Mesenchymal stem cell (in vitro differentiated cells and primary cell): ENCODE measurements around the gene NR3C2.

ENCODE experiments used
- DNase-seq: peaks from one replicate; pipeline ENCODE4 v3.0.0-alpha.2; 2013
- H2AFZ ChIP-seq: one replicate; pipeline ENCODE4 v1.6.1; 2013; ENCODE audit warnings: low read depth, mild to moderate bottlenecking, control low read depth, inconsistent platforms, low read length, moderate library complexity
- H2AK5ac ChIP-seq: 2 replicates; pipeline ENCODE4 v1.6.1; 2013; ENCODE audit warnings: low read length, moderate library complexity, mild to moderate bottlenecking, inconsistent platforms; ENCODE audit not compliant: severe bottlenecking
- H2BK120ac ChIP-seq: one replicate; pipeline ENCODE4 v1.6.1; 2013; ENCODE audit warnings: low read depth, mild to moderate bottlenecking, inconsistent platforms, low read length, moderate library complexity
- H2BK12ac ChIP-seq, 2 experiments: one replicate each; pipeline ENCODE4 v1.6.1; 2013; ENCODE audit warnings: inconsistent platforms in 2 of 2, low read length in 2 of 2, mild to moderate bottlenecking in 2 of 2, moderate library complexity in 2 of 2, control low read depth in 1 of 2
- H2BK15ac ChIP-seq: one replicate; pipeline ENCODE4 v1.6.1; 2013; ENCODE audit warnings: mild to moderate bottlenecking, low read depth, inconsistent platforms; ENCODE audit not compliant: poor library complexity, severe bottlenecking
- H2BK5ac ChIP-seq: 2 replicates; pipeline ENCODE4 v1.6.1; 2013; ENCODE audit warnings: low read depth, mild to moderate bottlenecking, low read length, control low read depth, inconsistent platforms; ENCODE audit not compliant: poor library complexity, severe bottlenecking
- H3K14ac ChIP-seq, 2 experiments: one replicate each; pipeline ENCODE4 v1.6.1; 2013; ENCODE audit warnings: inconsistent platforms in 2 of 2, low read length in 2 of 2, control low read depth in 1 of 2, mild to moderate bottlenecking in 1 of 2, moderate library complexity in 1 of 2
- H3K18ac ChIP-seq, 2 experiments: one replicate each; pipeline ENCODE4 v1.6.1; 2013; ENCODE audit warnings: inconsistent platforms in 2 of 2, low read length in 2 of 2, control low read depth in 1 of 2, low read depth in 1 of 2, mild to moderate bottlenecking in 1 of 2
- H3K23ac ChIP-seq, 2 experiments: one replicate each; pipeline ENCODE4 v1.6.1; 2013; ENCODE audit warnings: inconsistent platforms in 2 of 2, low read length in 2 of 2, mild to moderate bottlenecking in 2 of 2, moderate library complexity in 2 of 2, control low read depth in 1 of 2
- H3K27ac ChIP-seq: 2 replicates; pipeline ENCODE4 v1.5.1; 2013; ENCODE audit warnings: mild to moderate bottlenecking, moderate library complexity, low read length, control low read depth, inconsistent platforms; ENCODE audit not compliant: poor library complexity, severe bottlenecking
- H3K27me3 ChIP-seq, 2 experiments: 2 replicates each; pipeline versions ENCODE4 v1.6.1 to v1.7.0; 2013; ENCODE audit warnings: low read length in 2 of 2, mild to moderate bottlenecking in 2 of 2, moderate library complexity in 2 of 2, control low read depth in 1 of 2, inconsistent platforms in 1 of 2; ENCODE audit not compliant: control insufficient read depth in 1 of 2, insufficient read depth in 1 of 2
- H3K36me3 ChIP-seq, 2 experiments: 2 replicates each; pipeline versions ENCODE4 v1.6.1 to v1.7.0; 2013; ENCODE audit warnings: low read length in 2 of 2, control low read depth in 1 of 2, inconsistent platforms in 1 of 2, low read depth in 1 of 2, mild to moderate bottlenecking in 1 of 2; ENCODE audit not compliant: insufficient read depth in 2 of 2, control insufficient read depth in 1 of 2
- H3K4ac ChIP-seq, 2 experiments: one replicate each; pipeline ENCODE4 v1.6.1; 2013; ENCODE audit warnings: inconsistent platforms in 2 of 2, low read length in 2 of 2, mild to moderate bottlenecking in 2 of 2, moderate library complexity in 2 of 2, control low read depth in 1 of 2, low read depth in 1 of 2
- H3K4me1 ChIP-seq: 2 replicates; pipeline ENCODE4 v1.6.1; 2013; ENCODE audit warnings: low read depth, low read length, control low read depth; ENCODE audit not compliant: control insufficient read depth, insufficient read depth
- H3K4me2 ChIP-seq: 2 replicates; pipeline ENCODE4 v1.6.1; 2013; ENCODE audit warnings: low read length, mild to moderate bottlenecking, inconsistent platforms; ENCODE audit not compliant: poor library complexity, severe bottlenecking
- H3K4me3 ChIP-seq, 2 experiments: 2 replicates each; pipeline versions ENCODE4 v1.5.1 to v1.7.0; 2013; ENCODE audit warnings: low read length in 2 of 2, mild to moderate bottlenecking in 2 of 2, control low read depth in 1 of 2, low read depth in 1 of 2; ENCODE audit not compliant: insufficient read depth in 1 of 2
- H3K79me1 ChIP-seq: replicated peaks from 2 replicates; pipeline ENCODE4 v1.6.1; 2013; ENCODE audit warnings: mild to moderate bottlenecking, control low read depth, low read length, inconsistent platforms; ENCODE audit not compliant: poor library complexity, severe bottlenecking
- H3K9ac ChIP-seq: 2 replicates; pipeline ENCODE4 v1.7.0; 2013; ENCODE audit warnings: mild to moderate bottlenecking, low read length, moderate library complexity
- H3K9me3 ChIP-seq: 2 replicates; pipeline ENCODE4 v1.7.0; 2013; ENCODE audit warnings: mild to moderate bottlenecking, low read length; ENCODE audit not compliant: control insufficient read depth
- H4K8ac ChIP-seq: one replicate; pipeline ENCODE4 v1.6.1; 2013; ENCODE audit warnings: inconsistent platforms, mild to moderate bottlenecking, low read length, moderate library complexity
- H4K91ac ChIP-seq: one replicate; pipeline ENCODE4 v1.6.1; 2013; ENCODE audit warnings: mild to moderate bottlenecking, low read length, inconsistent platforms
- WGBS: methylation state at CpG from one replicate; pipeline ENCODE4 v1.1.7; 2013; ENCODE audit warnings: mixed read lengths; 5-methylcytosine and 5-hydroxymethylcytosine counted together

NR3C2 gene

DNA sequence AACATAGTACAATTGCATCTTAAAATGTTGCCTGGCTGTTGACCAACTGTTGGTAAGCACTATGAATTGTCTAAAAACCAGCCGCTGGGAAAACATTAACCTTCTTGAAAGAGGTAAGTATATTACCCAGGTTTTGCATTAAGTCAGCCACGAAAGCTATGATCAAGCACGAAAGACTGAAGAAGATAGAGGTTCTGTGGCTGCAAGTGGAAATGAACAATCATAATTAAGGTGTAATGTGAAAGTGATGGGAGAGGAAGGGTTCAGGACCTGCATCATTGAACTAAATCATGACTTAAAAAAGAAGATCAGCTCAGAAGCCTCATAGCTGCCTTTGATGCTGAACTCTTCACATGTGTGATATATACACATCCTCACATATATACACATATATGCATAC, 341.0 kb downstream of the NR3C2 start:
- 95% methylated on average over 3 of the region's 3 CpGs for WGBS
- no peak for DNase-seq
- no peak overlapping the region for H4K8ac ChIP-seq

DNA sequence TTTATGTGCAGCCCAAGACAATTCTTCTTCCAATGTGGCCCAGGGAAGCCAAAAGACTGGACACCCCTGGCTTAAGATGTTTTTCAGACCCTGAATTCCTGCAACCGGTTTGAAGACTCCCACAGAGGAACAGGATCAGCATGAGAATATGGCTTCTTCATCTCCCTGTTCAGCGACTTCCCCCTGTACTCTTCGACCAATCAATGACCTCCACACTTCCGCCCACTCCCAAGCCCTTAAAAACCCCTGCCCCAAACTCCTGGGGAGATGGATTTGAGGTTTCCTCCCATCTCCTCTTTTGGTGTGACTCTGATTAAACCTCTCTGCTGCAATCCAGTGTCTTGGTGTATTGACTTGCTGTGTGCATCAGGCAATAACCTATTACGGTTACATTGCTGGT, 344.4 kb downstream of the NR3C2 start:
- Histone ChIP-seq H3K4me3 (no peak overlapping the region), H4K91ac (no peak overlapping the region), H3K4me2 (no peak overlapping the region), H2AK5ac (no peak overlapping the region), H3K27me3 (no peaks in the 10 kb centered on the region), H2AFZ (no peak overlapping the region), H3K79me1 (no peaks in the 10 kb centered on the region), H3K9ac (no peak overlapping the region), H2BK120ac (no peak overlapping the region), H3K23ac (no peak overlapping the region), H2BK5ac (no peak overlapping the region), H3K4me1 (no peaks in the 10 kb centered on the region), H4K8ac (no peak overlapping the region), H3K27ac (no peak overlapping the region), H3K14ac (no peak overlapping the region), H2BK15ac (no peak overlapping the region), H3K4ac (no peak overlapping the region), H3K18ac (no peak overlapping the region), H3K9me3 (no peaks in the 10 kb centered on the region), H2BK12ac (no peak overlapping the region), H3K36me3 (peaks cover 0 to 13% of the 10 kb centered on the region in 2 experiments)
- DNase-seq: no peak
- WGBS: 83% methylated on average over 5 of the region's 5 CpGs

More for the DNA sequence above, 341.0 kb downstream of the NR3C2 start:
- Histone ChIP-seq H3K18ac (no peak overlapping the region), H2AFZ (no peak overlapping the region), H3K23ac (no peak overlapping the region), H2BK5ac (no peak overlapping the region), H4K91ac (no peak overlapping the region), H3K4me3 (no peak overlapping the region), H3K79me1 (no peaks in the 10 kb centered on the region), H3K4me1 (no peaks in the 10 kb centered on the region), H3K27me3 (no peaks in the 10 kb centered on the region), H3K4ac (no peak overlapping the region), H3K9me3 (peaks cover 5% of the 10 kb centered on the region), H3K36me3 (peaks cover 0 to 7% of the 10 kb centered on the region in 2 experiments), H2AK5ac (no peak overlapping the region), H3K9ac (no peak overlapping the region), H3K14ac (no peak overlapping the region), H3K4me2 (no peak overlapping the region), H2BK120ac (no peak overlapping the region), H2BK12ac (no peak overlapping the region), H3K27ac (no peak overlapping the region), H2BK15ac (no peak overlapping the region)

DNA sequence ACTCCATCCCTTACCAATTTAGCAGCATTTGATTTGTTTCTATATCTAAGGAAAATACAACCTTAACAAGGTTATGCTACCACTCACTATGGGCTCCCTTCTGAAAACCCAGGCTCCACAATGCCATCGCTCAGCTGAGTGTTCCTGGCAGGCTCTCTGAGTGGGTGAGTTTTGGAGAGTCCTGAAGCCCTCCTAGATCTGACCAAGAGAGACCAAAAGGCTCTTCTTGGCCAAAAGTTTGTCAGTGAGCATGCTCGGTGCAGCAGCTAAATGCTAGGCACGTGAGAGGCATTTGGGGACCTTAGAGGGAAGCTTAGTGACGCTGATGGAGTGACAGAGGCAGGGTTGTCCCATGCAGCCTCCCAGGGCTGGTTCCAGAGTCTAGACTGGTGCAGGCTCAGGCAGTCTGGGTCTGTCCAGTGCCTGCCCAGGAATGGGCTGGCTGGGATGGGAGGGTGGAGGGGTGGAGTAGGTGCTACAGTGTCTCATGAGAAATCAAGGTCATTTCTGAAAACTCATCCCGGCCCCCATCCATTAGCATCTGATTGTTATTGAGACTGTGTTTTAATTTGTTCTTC, 346.8 kb downstream of the NR3C2 start:
- no peak overlapping the region for H3K23ac ChIP-seq
- H2BK12ac ChIP-seq: no peak overlapping the region
- no peak overlapping the region for H3K18ac ChIP-seq
- no peak overlapping the region for H2BK5ac ChIP-seq
- no peaks in the 10 kb centered on the region for H3K9me3 ChIP-seq
- no peak for DNase-seq
- peaks cover 5% of the 10 kb centered on the region for H3K4me1 ChIP-seq
- H3K9ac ChIP-seq: no peak overlapping the region
- no peak overlapping the region for H2BK15ac ChIP-seq
- no peaks in the 10 kb centered on the region for H3K27me3 ChIP-seq
- H3K4me3 ChIP-seq: no peak overlapping the region
- no peak overlapping the region for H2BK120ac ChIP-seq
- peak overlapping the region in 1 of 2 experiments; percentile 86 for H3K14ac ChIP-seq
- no peak overlapping the region for H2AK5ac ChIP-seq
- H2AFZ ChIP-seq: no peak overlapping the region
- H3K27ac ChIP-seq: no peak overlapping the region
- peaks cover 0 to 17% of the 10 kb centered on the region in 2 experiments for H3K36me3 ChIP-seq
- no peak overlapping the region for H4K8ac ChIP-seq
- no peak overlapping the region for H4K91ac ChIP-seq
- 93% methylated on average over 4 of the region's 5 CpGs for WGBS
- H3K79me1 ChIP-seq: no peaks in the 10 kb centered on the region
- H3K4ac ChIP-seq: no peak overlapping the region
- H3K4me2 ChIP-seq: no peak overlapping the region

DNA sequence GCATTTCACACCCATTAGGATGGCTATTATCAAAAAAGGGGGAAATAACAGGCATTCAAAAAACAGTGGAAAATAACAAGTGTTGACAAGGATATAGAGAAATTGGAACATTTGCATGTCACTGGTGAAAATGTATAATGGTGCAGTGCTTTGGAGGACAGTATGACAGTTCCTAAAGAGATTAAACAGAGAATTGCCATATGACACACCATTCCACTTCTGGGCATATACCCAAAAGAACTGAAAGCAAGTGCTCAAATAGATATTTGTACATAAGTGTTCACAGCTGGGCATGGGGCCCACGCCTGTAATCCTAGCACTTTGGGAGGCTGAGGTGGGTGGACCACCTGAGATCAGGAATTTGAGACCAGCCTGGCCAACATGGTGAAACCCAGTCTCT, 348.1 kb downstream of the NR3C2 start:
- no peak for DNase-seq
- H2BK120ac ChIP-seq: no peak overlapping the region

More for the DNA sequence above, 348.1 kb downstream of the NR3C2 start:
- Histone ChIP-seq H2AFZ (no peak overlapping the region), H3K4me1 (peaks cover 5% of the 10 kb centered on the region), H3K18ac (no peak overlapping the region), H4K8ac (no peak overlapping the region), H2BK12ac (no peak overlapping the region), H4K91ac (no peak overlapping the region), H3K4ac (no peak overlapping the region), H3K79me1 (no peaks in the 10 kb centered on the region), H3K23ac (no peak overlapping the region), H2AK5ac (no peak overlapping the region), H3K4me3 (no peak overlapping the region), H3K27me3 (no peaks in the 10 kb centered on the region), H3K9ac (no peak overlapping the region), H3K9me3 (no peaks in the 10 kb centered on the region), H3K27ac (no peak overlapping the region), H2BK15ac (no peak overlapping the region), H2BK5ac (no peak overlapping the region), H3K4me2 (no peak overlapping the region), H3K36me3 (peaks cover 0 to 17% of the 10 kb centered on the region in 2 experiments), H3K14ac (no peak overlapping the region)
- WGBS: 100% methylated on average over 1 of the region's 1 CpG
